HEK293 (cell line): Measurements from ENCODE around the gene DNMT3L.
"Not testable (repeated sequence)": the region's sequence is repeated elsewhere in the genome, so short reads cannot be mapped to it uniquely, and the experiment has no call there.

Experiments used
- CTCF ChIA-PET: fragments of 350-600 bp; formaldehyde crosslinking; extraction: SDS; loops from one replicate; lab custom pipeline; 2021; ENCODE audit warnings: antibody characterized with exemption; lab: Yijun Ruan, JAX
- POLR2A ChIA-PET: fragments of 300-600 bp; formaldehyde crosslinking; extraction: SDS; loops from one replicate; lab custom pipeline; 2020; ENCODE audit warnings: antibody characterized with exemption, inconsistent platforms; lab: Yijun Ruan, JAX
- H3K27ac ChIP-seq: fragments of 200-500 bp; sonication (Bioruptor generic); 2 replicates; pipeline ENCODE4 v1.5.1; 2014; ENCODE audit warnings: low read depth, low read length, control low read depth, inconsistent platforms; ENCODE audit errors: extremely low read depth
- H3K36me3 ChIP-seq, 2 experiments: fragments of 200-500 bp in 1 of 2; sonication (Bioruptor generic) in 1 of 2; 1 replicate in 1 of 2; 2 replicates in 1 of 2; pipeline ENCODE4 v1.5.1; 2014 to 2017; ENCODE audit warnings: inconsistent platforms in 2 of 2, low read length in 2 of 2; ENCODE audit not compliant: control insufficient read depth in 2 of 2, insufficient read depth in 1 of 2
- H3K4me1 ChIP-seq: fragments of 200-500 bp; sonication (Bioruptor generic); 2 replicates; pipeline ENCODE4 v1.5.1; 2014; ENCODE audit warnings: mild to moderate bottlenecking, low read length, inconsistent platforms; ENCODE audit not compliant: control insufficient read depth, insufficient read depth
- H3K4me3 ChIP-seq: 2 replicates; pipeline ENCODE4 v1.5.1; 2011; ENCODE audit warnings: low read depth, mild to moderate bottlenecking, control low read depth, low read length, moderate library complexity
- H3K9me3 ChIP-seq: fragments of 200-500 bp; sonication (Bioruptor generic); 2 replicates; pipeline ENCODE4 v1.5.1; 2014; ENCODE audit warnings: low read depth, low read length, inconsistent platforms; ENCODE audit not compliant: control insufficient read depth, insufficient read depth
- ZBTB44 ChIP-seq: fragments of 450-650 bp; IDR thresholded peaks from 2 replicates; pipeline ENCODE4 v1.5.1; 2018; ENCODE audit warnings: missing biosample characterization, mild to moderate bottlenecking, missing genetic modification characterization
- ZNF148 ChIP-seq: fragments of 450-650 bp; formaldehyde crosslinking; IDR thresholded peaks from 2 replicates; pipeline ENCODE4 v1.5.0; 2017; ENCODE audit warnings: missing biosample characterization, missing genetic modification characterization, borderline replicate concordance
- ZNF558 ChIP-seq: fragments of 450-650 bp; formaldehyde crosslinking; IDR thresholded peaks from 2 replicates; pipeline ENCODE4 v1.5.1; 2016; ENCODE audit warnings: missing biosample characterization, missing genetic modification characterization
- ZNF561 ChIP-seq: fragments of 450-650 bp; IDR thresholded peaks from 2 replicates; pipeline ENCODE4 v1.5.1; 2018; ENCODE audit warnings: missing biosample characterization, missing genetic modification characterization, borderline replicate concordance
- ZNF747 ChIP-seq: fragments of 450-650 bp; formaldehyde crosslinking; IDR thresholded peaks from 2 replicates; pipeline ENCODE4 v1.5.1; 2016; ENCODE audit warnings: missing biosample characterization, missing genetic modification characterization
- ZXDB ChIP-seq: fragments of 450-650 bp; formaldehyde crosslinking; IDR thresholded peaks from 2 replicates; pipeline ENCODE4 v1.5.1; 2016; ENCODE audit warnings: missing biosample characterization, missing genetic modification characterization

DNMT3L gene

GRCh38 chr21:44199448-44199847 lies 62.2 kb downstream of the DNMT3L start:
- Histone ChIP-seq H3K4me1 (no peaks in the 10 kb centered on the region), H3K4me3 (no peak overlapping the region), H3K36me3 (no peaks in the 10 kb centered on the region), H3K27ac (no peak overlapping the region)
- TF ChIP-seq ZNF747 (tag by site-specific recombination), result no peak
- no peak for TF ChIP-seq ZBTB44 (tag by site-specific recombination)
- TF ChIP-seq ZNF561, result no peak
- no peak for TF ChIP-seq ZNF558
- no peak for TF ChIP-seq ZXDB (tag by site-specific recombination)
- TF ChIP-seq ZNF148 (tag by site-specific recombination), result no peak
- TF ChIP-seq, all 188 proteins: peak for 0
- H3K9me3 ChIP-seq, result no peaks in the 10 kb centered on the region
- ChIA-PET POLR2A (no interaction called here), CTCF (no interaction called here)

GRCh38 chr21:44197156-44197516 lies 64.6 kb downstream of the DNMT3L start:
- H3K4me3 ChIP-seq, H3K27ac ChIP-seq, H3K9me3 ChIP-seq, H3K4me1 ChIP-seq, CTCF ChIA-PET, H3K36me3 ChIP-seq, POLR2A ChIA-PET: not testable (repeated sequence)
